PC-3 (cell line): ENCODE results near the gene ALX3.

Experiments
- EZH2 ChIP-seq: fragments of 300-600 bp; sonication (generic); IDR thresholded peaks from one replicate; pipeline ENCODE4 v1.6.1; 2017; ENCODE audit warnings: antibody characterized with exemption, mild to moderate bottlenecking, low read length; ENCODE audit not compliant: unreplicated experiment
- EZH2phosphoT487 ChIP-seq: fragments of 300-600 bp; sonication (generic); IDR thresholded peaks from 2 replicates; pipeline ENCODE4 v1.6.1; 2018; ENCODE audit warnings: mild to moderate bottlenecking, antibody characterized with exemption, low read length, borderline replicate concordance
- TF ChIP-seq, protein P1 (sequence below): fragments of 300-600 bp; sonication (generic); conservative IDR thresholded peaks from 2 replicates; pipeline ENCODE4 v1.5.1; 2017; ENCODE audit warnings: antibody characterized with exemption, low read depth, mild to moderate bottlenecking, low read length

DNA sequence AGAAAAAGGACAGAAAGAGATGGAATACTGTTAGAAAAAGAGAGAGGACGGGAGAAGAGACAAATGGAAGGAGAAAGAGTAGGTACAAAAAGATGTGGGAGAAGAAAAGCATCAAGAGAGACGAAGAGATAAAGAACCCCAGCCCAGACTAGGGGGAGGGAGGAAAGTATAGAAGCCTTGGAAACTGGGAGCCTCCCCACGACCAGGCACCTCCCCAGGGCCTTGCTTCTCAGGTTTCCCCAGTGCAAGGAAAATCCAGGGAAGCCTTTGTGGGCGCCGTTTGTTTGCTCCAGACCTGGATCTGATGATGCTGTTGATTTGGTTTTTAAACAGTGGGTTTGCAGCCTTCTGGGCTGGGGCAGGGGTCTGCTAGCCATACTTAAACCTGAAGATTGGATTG, 15.2 kb upstream of the ALX3 start:
- TF ChIP-seq, protein P1, sequence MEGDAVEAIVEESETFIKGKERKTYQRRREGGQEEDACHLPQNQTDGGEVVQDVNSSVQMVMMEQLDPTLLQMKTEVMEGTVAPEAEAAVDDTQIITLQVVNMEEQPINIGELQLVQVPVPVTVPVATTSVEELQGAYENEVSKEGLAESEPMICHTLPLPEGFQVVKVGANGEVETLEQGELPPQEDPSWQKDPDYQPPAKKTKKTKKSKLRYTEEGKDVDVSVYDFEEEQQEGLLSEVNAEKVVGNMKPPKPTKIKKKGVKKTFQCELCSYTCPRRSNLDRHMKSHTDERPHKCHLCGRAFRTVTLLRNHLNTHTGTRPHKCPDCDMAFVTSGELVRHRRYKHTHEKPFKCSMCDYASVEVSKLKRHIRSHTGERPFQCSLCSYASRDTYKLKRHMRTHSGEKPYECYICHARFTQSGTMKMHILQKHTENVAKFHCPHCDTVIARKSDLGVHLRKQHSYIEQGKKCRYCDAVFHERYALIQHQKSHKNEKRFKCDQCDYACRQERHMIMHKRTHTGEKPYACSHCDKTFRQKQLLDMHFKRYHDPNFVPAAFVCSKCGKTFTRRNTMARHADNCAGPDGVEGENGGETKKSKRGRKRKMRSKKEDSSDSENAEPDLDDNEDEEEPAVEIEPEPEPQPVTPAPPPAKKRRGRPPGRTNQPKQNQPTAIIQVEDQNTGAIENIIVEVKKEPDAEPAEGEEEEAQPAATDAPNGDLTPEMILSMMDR = no peak
- no peak for TF ChIP-seq EZH2phosphoT487
- TF ChIP-seq EZH2 = no peak
